MM.1S (cell line): ENCODE results near the gene TMEM259.

Experiments used
- EZH2 ChIP-seq: fragments of 300-600 bp; sonication (generic); optimal IDR thresholded peaks from 2 replicates; pipeline ENCODE3; 2017; ENCODE audit warnings: low read depth, mild to moderate bottlenecking, antibody characterized with exemption, low read length, mixed read lengths
- EZH2phosphoT487 ChIP-seq: fragments of 300-600 bp; sonication (generic); IDR thresholded peaks from 2 replicates; pipeline ENCODE4 v1.6.1; 2018; ENCODE audit warnings: antibody characterized with exemption, low read length
- TF ChIP-seq, protein P1 (sequence below): fragments of 300-600 bp; sonication (generic); IDR thresholded peaks from 2 replicates; pipeline ENCODE4 v1.5.1; 2016; ENCODE audit warnings: antibody characterized with exemption, low read length, mixed read lengths

DNA sequence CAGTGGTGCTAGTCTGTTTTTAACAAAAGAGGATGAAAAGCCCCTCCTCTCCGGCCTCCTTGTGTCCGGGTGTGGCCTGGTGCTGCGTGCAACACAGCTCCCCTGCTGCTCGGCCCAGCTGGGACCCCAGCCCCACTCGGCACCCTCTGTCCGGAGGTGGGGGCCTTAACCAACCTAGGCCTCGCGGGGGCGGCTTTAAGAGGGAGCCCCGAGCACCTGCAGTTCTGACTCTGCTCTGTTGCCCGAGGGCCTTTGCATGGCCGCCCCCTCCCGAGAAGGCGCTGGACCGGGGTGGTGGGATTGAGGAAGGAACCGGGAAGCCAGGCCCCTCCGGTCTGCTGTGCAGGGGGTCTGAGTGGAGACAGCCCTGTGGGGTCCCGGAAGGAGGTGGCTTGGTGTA is 26.4 kb downstream of the TMEM259 start:
- TF ChIP-seq, protein P1, sequence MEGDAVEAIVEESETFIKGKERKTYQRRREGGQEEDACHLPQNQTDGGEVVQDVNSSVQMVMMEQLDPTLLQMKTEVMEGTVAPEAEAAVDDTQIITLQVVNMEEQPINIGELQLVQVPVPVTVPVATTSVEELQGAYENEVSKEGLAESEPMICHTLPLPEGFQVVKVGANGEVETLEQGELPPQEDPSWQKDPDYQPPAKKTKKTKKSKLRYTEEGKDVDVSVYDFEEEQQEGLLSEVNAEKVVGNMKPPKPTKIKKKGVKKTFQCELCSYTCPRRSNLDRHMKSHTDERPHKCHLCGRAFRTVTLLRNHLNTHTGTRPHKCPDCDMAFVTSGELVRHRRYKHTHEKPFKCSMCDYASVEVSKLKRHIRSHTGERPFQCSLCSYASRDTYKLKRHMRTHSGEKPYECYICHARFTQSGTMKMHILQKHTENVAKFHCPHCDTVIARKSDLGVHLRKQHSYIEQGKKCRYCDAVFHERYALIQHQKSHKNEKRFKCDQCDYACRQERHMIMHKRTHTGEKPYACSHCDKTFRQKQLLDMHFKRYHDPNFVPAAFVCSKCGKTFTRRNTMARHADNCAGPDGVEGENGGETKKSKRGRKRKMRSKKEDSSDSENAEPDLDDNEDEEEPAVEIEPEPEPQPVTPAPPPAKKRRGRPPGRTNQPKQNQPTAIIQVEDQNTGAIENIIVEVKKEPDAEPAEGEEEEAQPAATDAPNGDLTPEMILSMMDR, result no peak
- TF ChIP-seq EZH2, result no peak
- no peak for TF ChIP-seq EZH2phosphoT487
